Epithelial cell of proximal tubule (primary cell): ENCODE results near the gene SPINK4. TPM values are rescaled to one million over a fixed set of nuclear protein-coding genes. Genes with fewer than 3 reads are reported as not detected.

Source experiments
- DNase-seq: peaks from one replicate; pipeline ENCODE4 v3.0.0-alpha.2; 2011; ENCODE audit warnings: low read depth
- H3K4me3 ChIP-seq: 2 replicates; pipeline ENCODE4 v1.5.1; 2011; ENCODE audit warnings: low read depth, mild to moderate bottlenecking, low read length
- total RNA-seq: library from RNA; depleted of rRNA; stranded (reverse); fragments of >200 nt; gene quantifications from 2 replicates; pipeline ENCODE4 v1.2.3, GENCODE V29; 2015
- TF ChIP-seq, protein P1 (sequence below): conservative IDR thresholded peaks from 2 replicates; pipeline ENCODE4 v1.5.1; 2012; ENCODE audit warnings: low read depth, mild to moderate bottlenecking, low read length

The SPINK4 gene
- total RNA-seq, 1 donor from 2014 or later, result not detected

DNA sequence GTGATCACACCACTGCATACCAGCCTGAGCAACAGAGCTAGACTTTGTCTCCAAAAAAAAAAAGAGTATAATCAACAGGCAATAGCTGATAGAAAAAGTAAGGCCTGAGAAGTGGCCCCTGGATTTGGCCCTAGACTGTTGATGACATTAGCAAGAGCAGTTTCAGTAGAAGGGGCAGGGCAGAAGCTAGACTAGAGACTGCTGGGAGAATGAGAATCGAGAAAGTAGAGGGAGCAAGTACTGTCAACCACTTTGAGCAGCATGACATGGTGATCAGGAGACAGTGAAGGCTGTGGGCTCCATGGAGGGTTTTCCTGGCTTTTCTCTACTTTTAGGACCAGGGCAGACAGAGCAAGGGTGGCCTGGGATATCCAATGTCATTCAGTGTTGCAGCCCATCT is 37.9 kb upstream of the SPINK4 start:
- TF ChIP-seq, protein P1, sequence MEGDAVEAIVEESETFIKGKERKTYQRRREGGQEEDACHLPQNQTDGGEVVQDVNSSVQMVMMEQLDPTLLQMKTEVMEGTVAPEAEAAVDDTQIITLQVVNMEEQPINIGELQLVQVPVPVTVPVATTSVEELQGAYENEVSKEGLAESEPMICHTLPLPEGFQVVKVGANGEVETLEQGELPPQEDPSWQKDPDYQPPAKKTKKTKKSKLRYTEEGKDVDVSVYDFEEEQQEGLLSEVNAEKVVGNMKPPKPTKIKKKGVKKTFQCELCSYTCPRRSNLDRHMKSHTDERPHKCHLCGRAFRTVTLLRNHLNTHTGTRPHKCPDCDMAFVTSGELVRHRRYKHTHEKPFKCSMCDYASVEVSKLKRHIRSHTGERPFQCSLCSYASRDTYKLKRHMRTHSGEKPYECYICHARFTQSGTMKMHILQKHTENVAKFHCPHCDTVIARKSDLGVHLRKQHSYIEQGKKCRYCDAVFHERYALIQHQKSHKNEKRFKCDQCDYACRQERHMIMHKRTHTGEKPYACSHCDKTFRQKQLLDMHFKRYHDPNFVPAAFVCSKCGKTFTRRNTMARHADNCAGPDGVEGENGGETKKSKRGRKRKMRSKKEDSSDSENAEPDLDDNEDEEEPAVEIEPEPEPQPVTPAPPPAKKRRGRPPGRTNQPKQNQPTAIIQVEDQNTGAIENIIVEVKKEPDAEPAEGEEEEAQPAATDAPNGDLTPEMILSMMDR, result no peak
- no peak overlapping the region for H3K4me3 ChIP-seq
- DNase-seq, result no peak

DNA sequence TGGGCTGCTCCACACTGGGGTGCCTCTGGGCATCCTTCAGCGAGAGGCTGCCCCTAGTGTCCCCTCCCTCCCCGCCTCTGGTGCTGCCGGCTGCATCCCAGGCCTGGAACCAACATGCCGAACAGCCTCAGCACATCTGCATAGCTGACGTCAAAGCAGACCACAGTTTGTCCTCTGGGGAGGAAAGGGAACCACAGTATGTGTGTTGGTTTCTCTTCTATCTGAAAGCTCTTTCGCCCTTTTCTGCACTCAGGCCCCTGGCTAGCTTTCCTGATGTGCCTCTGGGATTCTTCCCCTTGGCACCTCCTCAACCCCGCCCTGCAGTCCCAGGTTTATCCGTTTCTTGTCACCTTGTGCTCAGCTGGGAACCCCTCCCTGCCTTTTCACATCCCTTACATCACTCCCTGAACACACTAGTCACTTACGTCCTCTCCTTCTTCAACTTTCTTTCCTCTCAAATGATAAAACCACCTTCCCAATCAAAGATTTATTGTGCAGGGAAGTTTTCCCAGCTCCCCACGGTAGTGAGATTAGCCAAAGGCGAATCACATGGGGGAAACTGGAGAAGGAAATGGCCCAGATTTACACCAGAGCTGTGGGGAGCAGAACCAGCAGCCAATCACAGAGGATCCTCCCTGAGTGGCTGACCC is 37.3 kb upstream of the SPINK4 start:
- no peak for DNase-seq
- H3K4me3 ChIP-seq, result no peak overlapping the region
- TF ChIP-seq, protein P1, result no peak

DNA sequence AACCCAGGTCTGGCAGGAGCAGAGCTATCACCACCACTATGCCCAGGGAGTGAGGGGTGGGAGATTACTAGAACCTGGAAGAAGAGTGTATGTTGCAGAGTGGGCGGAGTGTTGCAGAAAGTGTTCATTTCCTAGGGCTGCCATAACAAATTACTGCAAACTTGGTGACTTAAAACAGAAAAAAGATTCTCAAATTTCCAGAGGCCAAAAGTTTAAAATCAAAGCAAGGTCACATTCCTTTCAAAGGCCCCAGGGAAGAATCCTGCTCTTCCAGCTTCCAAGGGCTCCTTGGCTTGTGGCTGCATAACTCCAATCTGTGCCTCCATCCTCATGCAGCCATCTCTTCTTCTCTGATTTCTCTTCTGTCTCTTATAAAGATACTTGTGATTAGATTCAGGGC is 30.6 kb upstream of the SPINK4 start:
- DNase-seq, result no peak
- TF ChIP-seq, protein P1, result no peak
- H3K4me3 ChIP-seq, result no peak overlapping the region

DNA sequence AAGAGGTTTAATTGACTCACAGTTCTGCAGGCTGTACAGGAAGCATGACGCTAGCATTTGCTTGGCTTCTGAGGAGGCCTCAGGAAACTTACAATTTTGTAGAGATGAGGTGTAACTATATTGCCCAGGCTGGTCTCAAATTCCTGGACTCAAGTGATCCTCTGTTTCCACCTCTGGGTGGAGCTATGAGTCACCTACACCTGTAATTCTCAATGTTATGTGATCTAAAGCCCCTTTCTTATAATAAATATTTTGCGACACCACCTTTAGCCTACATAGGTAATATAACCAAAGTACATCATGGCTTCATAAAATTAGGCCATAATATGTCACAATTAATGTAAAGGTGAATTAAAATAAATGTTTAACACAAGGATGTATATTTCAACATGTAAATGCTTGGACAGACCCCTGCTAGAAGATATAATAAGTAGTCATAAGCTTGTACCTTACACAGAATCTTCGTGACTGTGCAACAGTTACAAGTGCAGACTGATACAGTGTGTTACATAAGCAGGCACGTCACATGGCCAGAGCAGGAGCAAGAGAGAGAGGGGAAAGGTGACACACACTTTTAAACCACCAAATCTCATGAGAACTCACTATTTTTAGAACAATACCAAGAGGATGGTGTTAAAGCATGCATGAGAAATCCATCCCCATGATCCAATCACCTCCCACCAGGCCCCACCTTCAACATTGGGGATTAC is 29.8 kb upstream of the SPINK4 start:
- H3K4me3 ChIP-seq, result no peak overlapping the region
- DNase-seq, result no peak
- TF ChIP-seq, protein P1, result no peak

DNA sequence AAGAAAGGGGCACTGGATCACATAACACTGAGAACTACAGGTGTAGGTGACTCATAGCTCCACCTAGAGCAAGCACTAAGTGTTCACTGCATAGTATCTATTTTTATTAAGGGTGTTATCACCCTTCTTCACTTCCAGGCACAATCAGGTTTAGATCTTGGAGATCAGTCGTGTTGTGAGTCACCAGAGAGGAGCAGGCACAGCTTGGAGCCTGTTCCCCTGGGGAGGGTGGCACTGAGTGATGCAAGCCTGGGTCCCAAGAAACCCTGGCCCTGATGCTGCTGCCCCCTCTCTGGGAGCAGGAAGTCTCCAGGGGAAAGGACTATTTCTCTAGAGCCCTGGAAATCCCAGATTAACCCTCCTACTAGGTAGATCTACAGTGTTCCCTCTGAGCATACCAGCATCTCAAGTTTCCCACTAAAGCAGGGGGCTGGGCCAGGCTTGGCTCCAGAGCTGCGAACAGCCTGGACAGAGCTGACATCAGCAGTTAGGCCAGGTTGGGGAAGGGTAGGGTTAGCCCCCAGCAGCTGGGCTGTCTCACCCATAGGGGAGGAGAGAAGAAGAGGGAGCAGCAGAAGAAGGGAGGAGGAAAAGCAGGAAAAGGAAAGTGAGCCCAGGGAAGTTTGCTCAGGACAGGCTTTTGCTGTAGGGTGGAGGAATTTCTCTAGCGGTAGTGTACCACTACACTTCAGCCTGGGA is 28.1 kb upstream of the SPINK4 start:
- no peak overlapping the region for H3K4me3 ChIP-seq
- TF ChIP-seq, protein P1, result peak; percentile 4
- DNase-seq, result no peak

DNA sequence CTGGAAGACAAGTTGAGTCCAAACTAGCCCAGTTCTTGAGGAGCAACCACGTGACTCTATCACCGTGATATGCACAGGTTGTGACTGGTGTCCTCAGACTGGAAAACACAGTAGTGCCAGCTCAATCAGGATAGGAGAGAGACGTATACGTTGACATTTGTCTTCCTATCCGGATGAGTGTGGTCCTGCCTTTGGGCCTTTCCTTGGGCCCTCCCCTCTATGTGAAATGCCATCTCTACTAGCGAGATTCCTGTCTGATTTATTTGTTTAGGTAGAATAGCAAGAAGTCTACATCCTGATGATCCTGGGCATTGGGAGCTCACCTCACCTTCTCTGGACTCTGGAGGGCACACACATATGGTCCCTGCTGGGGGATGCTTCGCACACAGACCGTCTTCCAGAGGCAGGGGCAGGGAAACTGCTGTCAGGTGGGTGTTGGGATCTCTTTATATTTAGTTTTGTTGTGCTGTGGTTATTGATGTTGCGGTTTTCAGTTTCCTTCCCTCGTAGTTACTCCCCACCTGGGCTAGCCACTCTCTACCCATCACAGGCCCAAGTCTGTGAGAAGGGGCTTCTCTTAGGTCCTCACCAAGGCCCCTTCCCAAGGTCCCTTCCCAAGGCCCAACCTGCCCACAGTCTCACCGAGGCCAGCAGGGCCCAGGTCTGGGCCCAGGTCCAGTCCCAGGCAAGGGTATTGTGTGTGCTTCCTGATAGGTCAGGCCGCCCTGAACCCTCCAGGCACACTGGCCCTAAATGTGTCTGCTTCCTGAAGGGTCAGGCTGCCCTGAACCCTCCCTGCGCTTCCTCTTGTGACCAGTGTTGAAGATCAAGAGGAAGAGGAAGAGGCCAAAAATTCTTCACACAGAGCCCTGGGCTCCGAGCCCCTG is 19.0 kb upstream of the SPINK4 start:
- DNase-seq, result no peak
- TF ChIP-seq, protein P1, result no peak
- H3K4me3 ChIP-seq, result no peak overlapping the region
